Neutrophil (primary cell): ENCODE data around the gene UQCC2.

Experiments used
- H3K27ac ChIP-seq: fragments of 200-600 bp; sonication (generic); 2 replicates; pipeline ENCODE4 v1.5.1; 2016; ENCODE audit warnings: mild to moderate bottlenecking, moderate library complexity
- H3K27me3 ChIP-seq: fragments of 200-600 bp; sonication (generic); 2 replicates; pipeline ENCODE4 v1.6.0; 2016; ENCODE audit warnings: mild to moderate bottlenecking
- H3K36me3 ChIP-seq: fragments of 200-600 bp; sonication (generic); 2 replicates; pipeline ENCODE4 v1.5.1; 2017
- H3K4me1 ChIP-seq, 2 experiments: fragments of 200-600 bp in 1 of 2; sonication (generic) in 1 of 2; 1 replicate in 1 of 2; 2 replicates in 1 of 2; pipeline versions ENCODE4 v1.5.1 to v1.6.1; 2013 to 2016; ENCODE audit warnings: low read depth in 1 of 2, low read length in 1 of 2, mild to moderate bottlenecking in 1 of 2, moderate library complexity in 1 of 2; ENCODE audit not compliant: control insufficient read depth in 1 of 2, insufficient read depth in 1 of 2
- H3K4me3 ChIP-seq, 2 experiments: fragments of 200-600 bp in 1 of 2; sonication (generic) in 1 of 2; 1 replicate in 1 of 2; 2 replicates in 1 of 2; pipeline ENCODE4 v1.5.1; 2013 to 2016; ENCODE audit warnings: low read depth in 1 of 2, low read length in 1 of 2, mild to moderate bottlenecking in 1 of 2, moderate library complexity in 1 of 2
- H3K9me3 ChIP-seq: fragments of 200-600 bp; sonication (generic); 2 replicates; pipeline ENCODE4 v1.5.1; 2016
- TF ChIP-seq, protein P1 (sequence below): fragments of 200-600 bp; sonication (generic); IDR thresholded peaks from 2 replicates; pipeline ENCODE4 v1.5.1; 2016; ENCODE audit warnings: antibody characterized with exemption

Gene UQCC2

DNA sequence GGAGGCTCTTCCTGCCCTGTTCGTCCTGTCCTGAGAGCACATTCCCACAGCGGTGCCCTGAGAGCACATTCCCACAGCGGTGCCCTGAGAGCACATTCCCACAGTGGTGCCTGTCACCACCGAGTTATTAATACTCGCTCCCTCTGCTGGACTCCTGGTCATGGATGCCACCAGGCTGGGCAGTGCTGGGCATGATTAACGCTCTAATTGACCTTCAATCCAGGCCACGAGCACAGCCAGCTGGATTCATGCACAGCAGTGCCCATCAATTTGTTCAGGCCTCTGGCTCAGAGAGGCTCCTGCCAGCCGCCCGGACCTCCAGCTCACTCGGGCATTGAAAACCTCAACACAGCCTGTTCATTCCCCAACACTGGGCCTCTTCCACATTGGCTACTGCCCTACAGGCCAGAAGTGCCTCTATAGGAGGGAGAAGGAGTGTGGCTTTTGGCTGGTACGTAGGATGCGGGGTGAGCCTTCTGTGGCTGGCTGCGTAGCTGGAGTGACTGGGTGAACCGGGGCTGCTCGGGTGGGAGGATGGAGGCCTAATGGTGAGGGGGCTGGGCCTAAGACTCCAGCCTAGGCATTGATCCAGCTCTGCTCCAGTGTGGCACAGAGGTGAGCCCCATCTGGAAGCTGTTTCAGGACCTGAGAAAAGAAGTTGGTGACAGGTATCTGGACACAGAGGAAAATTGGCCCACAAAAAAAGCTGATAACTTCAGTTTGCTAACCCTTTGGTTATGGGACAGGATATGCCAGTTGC lies 25.9 kb upstream of the UQCC2 start:
- no peaks in the 10 kb centered on the region for H3K36me3 ChIP-seq
- H3K4me3 ChIP-seq = no peak overlapping the region
- no peaks in the 10 kb centered on the region for H3K27me3 ChIP-seq
- H3K4me1 ChIP-seq = peaks cover 26 to 29% of the 10 kb centered on the region in 2 experiments
- no peaks in the 10 kb centered on the region for H3K9me3 ChIP-seq
- H3K27ac ChIP-seq = no peak overlapping the region
- TF ChIP-seq, protein P1, sequence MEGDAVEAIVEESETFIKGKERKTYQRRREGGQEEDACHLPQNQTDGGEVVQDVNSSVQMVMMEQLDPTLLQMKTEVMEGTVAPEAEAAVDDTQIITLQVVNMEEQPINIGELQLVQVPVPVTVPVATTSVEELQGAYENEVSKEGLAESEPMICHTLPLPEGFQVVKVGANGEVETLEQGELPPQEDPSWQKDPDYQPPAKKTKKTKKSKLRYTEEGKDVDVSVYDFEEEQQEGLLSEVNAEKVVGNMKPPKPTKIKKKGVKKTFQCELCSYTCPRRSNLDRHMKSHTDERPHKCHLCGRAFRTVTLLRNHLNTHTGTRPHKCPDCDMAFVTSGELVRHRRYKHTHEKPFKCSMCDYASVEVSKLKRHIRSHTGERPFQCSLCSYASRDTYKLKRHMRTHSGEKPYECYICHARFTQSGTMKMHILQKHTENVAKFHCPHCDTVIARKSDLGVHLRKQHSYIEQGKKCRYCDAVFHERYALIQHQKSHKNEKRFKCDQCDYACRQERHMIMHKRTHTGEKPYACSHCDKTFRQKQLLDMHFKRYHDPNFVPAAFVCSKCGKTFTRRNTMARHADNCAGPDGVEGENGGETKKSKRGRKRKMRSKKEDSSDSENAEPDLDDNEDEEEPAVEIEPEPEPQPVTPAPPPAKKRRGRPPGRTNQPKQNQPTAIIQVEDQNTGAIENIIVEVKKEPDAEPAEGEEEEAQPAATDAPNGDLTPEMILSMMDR = no peak

GRCh38 chr6:33735216-33735615 lies 23.7 kb upstream of the UQCC2 start:
- TF ChIP-seq, protein P1 = no peak
- Histone ChIP-seq H3K27me3 (no peaks in the 10 kb centered on the region), H3K4me1 (peaks cover 17 to 18% of the 10 kb centered on the region in 2 experiments), H3K27ac (no peak overlapping the region), H3K4me3 (no peak overlapping the region), H3K36me3 (no peaks in the 10 kb centered on the region), H3K9me3 (no peaks in the 10 kb centered on the region)

DNA sequence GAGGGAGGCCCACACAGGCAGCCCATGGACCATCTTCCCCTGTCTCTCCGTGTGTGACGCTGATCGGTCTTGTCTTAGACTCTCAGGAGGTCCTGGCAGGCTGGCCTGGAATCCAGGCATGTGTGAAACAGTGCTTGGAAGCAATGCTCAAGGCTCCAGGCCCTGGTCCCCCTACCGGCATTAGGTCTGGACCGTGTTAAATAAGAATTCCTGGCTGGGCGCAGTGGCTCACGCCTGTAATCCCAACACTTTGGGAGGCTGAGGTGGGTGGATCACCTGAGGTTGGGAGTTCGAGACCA lies 22.2 kb upstream of the UQCC2 start:
- TF ChIP-seq, protein P1 = no peak

DNA sequence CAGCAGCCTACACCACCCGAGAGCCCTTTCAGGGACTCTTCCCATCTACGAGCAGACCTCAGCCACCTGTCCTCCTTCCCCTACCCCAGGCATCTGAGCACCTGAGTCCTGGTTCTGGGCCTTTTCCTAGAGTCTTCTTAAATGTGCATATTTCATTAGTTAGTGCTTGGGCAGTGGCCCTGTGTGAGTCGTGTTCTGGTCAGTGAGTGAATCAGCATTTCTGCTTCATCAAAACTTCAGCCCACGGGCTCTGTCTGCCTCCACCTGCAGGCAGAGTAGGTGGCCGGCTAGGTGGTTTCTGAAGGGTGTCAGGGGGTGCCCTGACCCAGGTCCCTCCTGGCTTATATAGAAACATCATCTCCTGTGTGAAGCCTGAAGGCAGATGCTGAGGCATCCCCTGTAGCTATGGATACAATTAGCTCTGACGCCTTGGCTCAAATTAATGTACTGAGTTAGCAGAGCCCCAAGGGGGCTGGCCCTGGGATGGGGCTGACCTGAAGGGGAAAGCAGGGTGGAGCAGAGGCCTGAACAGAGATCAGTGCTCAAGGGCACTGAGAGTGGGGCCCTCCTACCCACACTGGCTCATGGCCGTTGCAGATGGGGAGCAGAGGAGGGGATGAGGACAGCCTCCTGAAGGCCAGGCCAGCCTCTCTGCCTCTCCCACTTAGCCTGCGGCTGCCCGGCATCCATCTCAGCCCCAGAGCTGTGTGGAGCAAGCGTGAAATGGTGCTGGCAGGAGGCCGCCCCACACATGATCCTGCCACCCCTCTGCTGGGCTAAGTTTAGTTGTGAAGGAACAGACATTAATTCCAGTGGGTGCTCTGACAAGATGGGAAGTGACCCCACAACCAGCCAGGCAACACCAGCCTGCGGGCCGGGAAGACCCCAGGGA lies 21.6 kb upstream of the UQCC2 start:
- no peaks in the 10 kb centered on the region for H3K9me3 ChIP-seq
- TF ChIP-seq, protein P1 = no peak
- H3K27me3 ChIP-seq = no peaks in the 10 kb centered on the region
- no peak overlapping the region for H3K4me3 ChIP-seq
- no peaks in the 10 kb centered on the region for H3K36me3 ChIP-seq
- no peaks in the 10 kb centered on the region for H3K4me1 ChIP-seq
- H3K27ac ChIP-seq = no peak overlapping the region

More for the DNA sequence above, 22.2 kb upstream of the UQCC2 start:
- no peaks in the 10 kb centered on the region for H3K27me3 ChIP-seq
- H3K36me3 ChIP-seq = no peaks in the 10 kb centered on the region
- no peak overlapping the region for H3K4me3 ChIP-seq
- H3K9me3 ChIP-seq = no peaks in the 10 kb centered on the region
- H3K27ac ChIP-seq = no peak overlapping the region
- peaks cover 2 to 3% of the 10 kb centered on the region in 2 experiments for H3K4me1 ChIP-seq

- H3K4me1 ChIP-seq = no peaks in the 10 kb centered on the region
- H3K9me3 ChIP-seq = no peaks in the 10 kb centered on the region
- no peak overlapping the region for H3K27ac ChIP-seq
- H3K36me3 ChIP-seq = no peaks in the 10 kb centered on the region
- TF ChIP-seq, protein P1 = no peak
- H3K4me3 ChIP-seq = no peak overlapping the region
- H3K27me3 ChIP-seq = no peaks in the 10 kb centered on the region
Measured at GRCh38 chr6:33732385-33732784, 20.9 kb upstream of the UQCC2 start.
